GM21423 (cell line): Measurements from ENCODE around the gene OR4D9.

Experiments used
- ATAC-seq: cut with Tn5 transposase; IDR thresholded peaks from one replicate; pipeline ENCODE4 v1.9.1; 2021; ENCODE audit warnings: mild to moderate bottlenecking, moderate library complexity; ENCODE audit not compliant: unreplicated experiment

The OR4D9 gene

GRCh38 chr11:59550368-59550841, 39.1 kb downstream of the OR4D9 start:
- peak; percentile 91 for ATAC-seq

GRCh38 chr11:59550842-59551658, 39.7 kb downstream of the OR4D9 start:
- ATAC-seq, result peak; percentile 31

GRCh38 chr11:59551659-59552521, 40.6 kb downstream of the OR4D9 start:
- ATAC-seq, result no peak

- ATAC-seq, result no peak
Measured at GRCh38 chr11:59552844-59553243, 41.5 kb downstream of the OR4D9 start.

GRCh38 chr11:59553323-59553722, 42.0 kb downstream of the OR4D9 start:
- ATAC-seq, result no peak

- no peak for ATAC-seq
Measured at GRCh38 chr11:59555601-59556114, 44.3 kb downstream of the OR4D9 start.

- peak; percentile 27 for ATAC-seq
Measured at GRCh38 chr11:59556115-59556916, 45.0 kb downstream of the OR4D9 start.

- no peak for ATAC-seq
Measured at GRCh38 chr11:59556917-59557348, 45.6 kb downstream of the OR4D9 start.

GRCh38 chr11:59558270-59558643, 46.9 kb downstream of the OR4D9 start:
- ATAC-seq, result no peak

- no peak for ATAC-seq
Measured at GRCh38 chr11:59559886-59560285, 48.5 kb downstream of the OR4D9 start.

GRCh38 chr11:59560290-59560701, 49.0 kb downstream of the OR4D9 start:
- ATAC-seq, result peak; percentile 31

GRCh38 chr11:59560702-59561473, 49.5 kb downstream of the OR4D9 start:
- peak; percentile 46 for ATAC-seq

- ATAC-seq, result no peak
Measured at GRCh38 chr11:59562292-59562691, 51.0 kb downstream of the OR4D9 start.
